ENCODE results near the gene PHF2.
"Not testable (repeated sequence)": the region's sequence is repeated elsewhere in the genome, so short reads cannot be mapped to it uniquely, and the experiment has no call there.

Gene PHF2

GRCh38 chr9:93655621-93656425 is 79.4 kb downstream of the PHF2 start:
- no peak for DNase-seq

- DNase-seq = no peak
Observed at GRCh38 chr9:93656426-93657239, 80.2 kb downstream of the PHF2 start.

- no peak for DNase-seq
Observed at GRCh38 chr9:93657331-93658111, 81.1 kb downstream of the PHF2 start.

GRCh38 chr9:93658184-93658925 is 82.0 kb downstream of the PHF2 start:
- no peak for DNase-seq

GRCh38 chr9:93659044-93659836 is 82.9 kb downstream of the PHF2 start:
- no peak for DNase-seq

- no peak for DNase-seq
Observed at GRCh38 chr9:93659837-93660177, 83.4 kb downstream of the PHF2 start.

GRCh38 chr9:93660352-93661046 is 84.1 kb downstream of the PHF2 start:
- DNase-seq = no peak

GRCh38 chr9:93661591-93661990 is 85.2 kb downstream of the PHF2 start:
- no peak for DNase-seq

- DNase-seq = no peak
Observed at GRCh38 chr9:93662016-93662638, 85.7 kb downstream of the PHF2 start.

GRCh38 chr9:93662952-93663572 is 86.7 kb downstream of the PHF2 start:
- DNase-seq = no peak

- no peak for DNase-seq
Observed at GRCh38 chr9:93663877-93664548, 87.6 kb downstream of the PHF2 start.

GRCh38 chr9:93664549-93665120 is 88.3 kb downstream of the PHF2 start:
- no peak for DNase-seq

GRCh38 chr9:93665128-93665636 is 88.8 kb downstream of the PHF2 start:
- no peak for DNase-seq

GRCh38 chr9:93665637-93666438 is 89.5 kb downstream of the PHF2 start:
- DNase-seq = no peak

- DNase-seq = not testable (repeated sequence)
Observed at GRCh38 chr9:93666439-93666784, 90.0 kb downstream of the PHF2 start.

- DNase-seq = no peak
Observed at GRCh38 chr9:93667006-93667405, 90.6 kb downstream of the PHF2 start.

- DNase-seq = no peak
Observed at GRCh38 chr9:93667627-93668026, 91.2 kb downstream of the PHF2 start.

GRCh38 chr9:93668261-93668871 is 92.0 kb downstream of the PHF2 start:
- DNase-seq = no peak

Measured in activated CD4-positive, alpha-beta T cell treated with anti-CD3 and anti-CD28 coated beads, Interleukin-2, Interleukin-6, amounts not matched to agents 100 ng/mL and 50 ng/mL, durations not matched to agents 16 hours and 8 hours (primary cell).